AG10803 (cell line): Measurements from ENCODE around the gene SSH3.
A peak's percentile ranks its signal among the peaks of the same experiment; 100 is the strongest.

Experiments used
- DNase-seq: peaks from one replicate; pipeline ENCODE4 v3.0.0; 2010; ENCODE audit warnings: low read depth
- H3K4me3 ChIP-seq: 2 replicates; pipeline ENCODE4 v1.5.1; 2011; ENCODE audit warnings: mild to moderate bottlenecking, low read length, control low read depth
- TF ChIP-seq, protein P1 (sequence below): conservative IDR thresholded peaks from 2 replicates; pipeline ENCODE4 v1.5.1; 2011; ENCODE audit warnings: mild to moderate bottlenecking, low read length, control low read depth, inconsistent platforms

The SSH3 gene

GRCh38 chr11:67332081-67332691, 28.9 kb downstream of the SSH3 start:
- H3K4me3 ChIP-seq = no peak overlapping the region
- TF ChIP-seq, protein P1, sequence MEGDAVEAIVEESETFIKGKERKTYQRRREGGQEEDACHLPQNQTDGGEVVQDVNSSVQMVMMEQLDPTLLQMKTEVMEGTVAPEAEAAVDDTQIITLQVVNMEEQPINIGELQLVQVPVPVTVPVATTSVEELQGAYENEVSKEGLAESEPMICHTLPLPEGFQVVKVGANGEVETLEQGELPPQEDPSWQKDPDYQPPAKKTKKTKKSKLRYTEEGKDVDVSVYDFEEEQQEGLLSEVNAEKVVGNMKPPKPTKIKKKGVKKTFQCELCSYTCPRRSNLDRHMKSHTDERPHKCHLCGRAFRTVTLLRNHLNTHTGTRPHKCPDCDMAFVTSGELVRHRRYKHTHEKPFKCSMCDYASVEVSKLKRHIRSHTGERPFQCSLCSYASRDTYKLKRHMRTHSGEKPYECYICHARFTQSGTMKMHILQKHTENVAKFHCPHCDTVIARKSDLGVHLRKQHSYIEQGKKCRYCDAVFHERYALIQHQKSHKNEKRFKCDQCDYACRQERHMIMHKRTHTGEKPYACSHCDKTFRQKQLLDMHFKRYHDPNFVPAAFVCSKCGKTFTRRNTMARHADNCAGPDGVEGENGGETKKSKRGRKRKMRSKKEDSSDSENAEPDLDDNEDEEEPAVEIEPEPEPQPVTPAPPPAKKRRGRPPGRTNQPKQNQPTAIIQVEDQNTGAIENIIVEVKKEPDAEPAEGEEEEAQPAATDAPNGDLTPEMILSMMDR = no peak
- DNase-seq = no peak

- H3K4me3 ChIP-seq = no peak overlapping the region
- no peak for DNase-seq
- TF ChIP-seq, protein P1 = no peak
Observed at GRCh38 chr11:67337257-67337656, 33.9 kb downstream of the SSH3 start.

DNA sequence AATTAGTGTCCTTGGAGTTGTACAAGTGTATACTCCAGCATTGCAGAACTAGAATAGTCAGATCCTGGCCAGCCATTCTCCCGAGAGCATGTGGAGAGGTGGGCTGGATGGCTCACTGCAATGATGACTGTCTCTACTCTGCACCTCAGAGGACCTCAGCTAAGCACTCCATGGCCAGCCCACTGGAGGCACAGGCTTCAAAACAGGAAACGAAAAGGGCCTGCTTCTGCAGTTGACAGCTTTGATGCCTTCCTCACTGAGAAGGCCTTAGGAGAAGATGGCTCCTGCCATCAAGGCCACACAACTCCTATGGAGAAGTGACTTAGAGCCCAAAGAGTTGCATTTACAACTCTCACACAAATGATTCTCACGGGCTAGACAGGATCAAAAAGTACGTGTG, 40.9 kb downstream of the SSH3 start:
- TF ChIP-seq, protein P1 = no peak
- no peak for DNase-seq
- no peak overlapping the region for H3K4me3 ChIP-seq

DNA sequence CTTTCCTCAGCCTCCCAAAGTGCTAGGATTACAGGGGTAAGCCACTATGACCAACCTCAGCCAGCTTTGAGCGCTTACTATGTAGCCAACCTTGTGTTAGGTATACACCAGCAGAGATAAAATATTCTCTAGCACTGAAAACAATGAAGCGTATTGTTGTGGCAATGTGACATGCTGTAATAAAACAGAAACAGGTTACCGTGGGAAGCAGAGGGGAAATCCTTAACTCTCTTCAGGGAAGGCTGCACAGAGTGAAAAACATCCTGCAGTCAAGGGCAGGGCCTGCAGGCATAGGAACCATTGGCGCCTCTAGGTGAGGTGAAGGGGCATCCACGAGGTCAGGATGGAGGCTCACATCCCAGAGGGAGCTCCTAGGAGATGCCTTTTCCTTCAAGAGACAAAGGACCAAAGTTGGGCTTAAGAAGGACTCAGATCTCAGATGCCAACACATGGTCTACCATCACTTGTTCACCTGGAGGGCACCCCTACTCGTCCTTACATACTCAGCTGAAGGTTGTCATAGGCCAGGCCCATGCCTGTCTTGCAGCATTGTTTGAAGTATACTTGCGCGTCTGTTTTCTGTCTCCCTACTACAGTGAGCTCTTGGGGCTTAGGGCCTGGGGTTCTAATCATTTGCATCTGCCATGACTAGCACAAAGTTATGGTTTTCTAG, 42.1 kb downstream of the SSH3 start:
- TF ChIP-seq, protein P1 = no peak
- no peak overlapping the region for H3K4me3 ChIP-seq
- no peak for DNase-seq

- TF ChIP-seq, protein P1 = peak; percentile 84
- DNase-seq = peak; percentile 83
- no peak overlapping the region for H3K4me3 ChIP-seq
Observed at GRCh38 chr11:67345920-67346819, 42.8 kb downstream of the SSH3 start.

DNA sequence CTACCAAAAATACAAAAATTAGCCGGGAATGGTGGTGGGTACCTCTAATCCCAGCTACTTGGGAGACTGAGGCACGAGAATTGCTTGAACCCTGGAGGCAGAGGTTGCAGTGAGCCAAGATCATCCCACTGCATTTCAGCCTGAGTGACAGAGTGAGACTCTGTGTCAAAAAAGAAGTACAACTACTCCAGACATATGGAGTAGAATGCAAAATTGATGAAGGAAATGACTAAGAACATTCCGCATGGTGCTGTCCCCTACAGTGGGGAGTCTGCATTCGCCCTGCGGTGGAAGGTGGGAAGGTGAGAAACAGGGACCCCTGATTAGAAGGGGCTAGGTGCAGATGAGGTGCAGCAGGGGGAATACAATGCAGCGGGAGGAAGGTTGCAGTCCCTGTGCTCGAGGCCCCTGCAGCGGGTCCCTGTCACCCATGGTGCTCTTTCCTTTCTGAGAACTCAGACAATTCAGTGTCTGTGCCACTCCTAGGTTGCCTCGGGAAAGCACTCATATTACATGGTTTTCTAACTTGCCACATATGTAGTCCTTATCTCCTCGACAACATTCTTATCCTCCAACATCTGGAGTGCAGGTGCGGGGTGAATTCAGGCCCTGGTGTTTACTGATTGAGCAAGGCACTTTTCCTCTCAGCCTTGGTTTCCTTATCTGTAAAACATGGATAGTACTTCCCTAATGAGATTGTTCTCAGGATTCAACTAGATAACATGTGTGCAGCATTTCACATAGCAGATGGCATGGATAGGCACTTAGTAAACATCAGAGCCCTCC, 44.8 kb downstream of the SSH3 start:
- peak; percentile 76 for DNase-seq
- TF ChIP-seq, protein P1 = no peak
- no peak overlapping the region for H3K4me3 ChIP-seq
